Measurements from ENCODE around the gene DCUN1D2.

The DCUN1D2 gene

GRCh38 chr13:113536461-113537110 lies 46.1 kb upstream of the DCUN1D2 start:
- TF ChIP-seq CTCF (IDR thresholded peaks at IDR 0.05; ENCODE audit: low read length, missing control alignments): no peak
- H3K4me3 ChIP-seq (replicated peaks; ENCODE audit: low read depth, low read length): no peak overlapping the region
- DNase-seq (ENCODE audit: low read depth): no peak

- no peak overlapping the region for H3K4me3 ChIP-seq (replicated peaks; ENCODE audit: low read depth, low read length)
- TF ChIP-seq CTCF (IDR thresholded peaks at IDR 0.05; ENCODE audit: low read length, missing control alignments): no peak
Observed at GRCh38 chr13:113535381-113535781, 44.9 kb upstream of the DCUN1D2 start.

GRCh38 chr13:113534236-113534860 lies 43.8 kb upstream of the DCUN1D2 start:
- DNase-seq (ENCODE audit: low read depth): no peak
- H3K4me3 ChIP-seq (replicated peaks; ENCODE audit: low read depth, low read length): no peak overlapping the region
- no peak for TF ChIP-seq CTCF (IDR thresholded peaks at IDR 0.05; ENCODE audit: low read length, missing control alignments)

More at GRCh38 chr13:113535381-113535781, 44.9 kb upstream of the DCUN1D2 start:
- no peak for DNase-seq (ENCODE audit: low read depth)

GRCh38 chr13:113533161-113533840 lies 42.8 kb upstream of the DCUN1D2 start:
- no peak overlapping the region for H3K4me3 ChIP-seq (replicated peaks; ENCODE audit: low read depth, low read length)
- TF ChIP-seq CTCF (IDR thresholded peaks at IDR 0.05; ENCODE audit: low read length, missing control alignments): no peak
- no peak for DNase-seq (ENCODE audit: low read depth)

GRCh38 chr13:113532156-113532806 lies 41.8 kb upstream of the DCUN1D2 start:
- DNase-seq (ENCODE audit: low read depth): peak; percentile 33
- H3K4me3 ChIP-seq (replicated peaks; ENCODE audit: low read depth, low read length): no peak overlapping the region
- no peak for TF ChIP-seq CTCF (IDR thresholded peaks at IDR 0.05; ENCODE audit: low read length, missing control alignments)

- DNase-seq (ENCODE audit: low read depth): no peak
- no peak for TF ChIP-seq CTCF (IDR thresholded peaks at IDR 0.05; ENCODE audit: low read length, missing control alignments)
- H3K4me3 ChIP-seq (replicated peaks; ENCODE audit: low read depth, low read length): no peak overlapping the region
Observed at GRCh38 chr13:113531041-113531873, 40.7 kb upstream of the DCUN1D2 start.

Measured in fibroblast of pulmonary artery (primary cell).